Nephron (organoid): ENCODE results near the gene NFATC2IP.
"Not testable (repeated sequence)": the region's sequence is repeated elsewhere in the genome, so short reads cannot be mapped to it uniquely, and the experiment has no call there.

Experiments
- H3K27ac Mint-ChIP-seq, 3 experiments: 2 replicates each; pipeline ENCODE4 v1.8.0; 2020; ENCODE audit warnings: mixed read lengths in 3 of 3, mild to moderate bottlenecking in 2 of 3, moderate library complexity in 1 of 3
- H3K27me3 Mint-ChIP-seq: 2 replicates; pipeline ENCODE4 v1.8.0; 2021; ENCODE audit warnings: low read depth, mild to moderate bottlenecking, moderate library complexity, mixed read lengths
- H3K36me3 Mint-ChIP-seq: 2 replicates; pipeline ENCODE4 v1.8.0; 2020; ENCODE audit warnings: low read depth, mixed read lengths
- H3K4me1 Mint-ChIP-seq: 2 replicates; pipeline ENCODE4 v1.8.0; 2020; ENCODE audit warnings: mixed read lengths
- H3K4me3 Mint-ChIP-seq, 3 experiments: 2 replicates each; pipeline ENCODE4 v1.8.0; 2020; ENCODE audit warnings: mild to moderate bottlenecking in 3 of 3, mixed read lengths in 3 of 3, moderate library complexity in 2 of 3
- H3K9me3 Mint-ChIP-seq: 2 replicates; pipeline ENCODE4 v1.8.0; 2020; ENCODE audit warnings: mixed read lengths
- CTCF ChIP-seq, 3 experiments: fragments of 200-600 bp; sonication (generic); IDR thresholded peaks; one replicate each; pipeline ENCODE4 v1.5.0; 2021; ENCODE audit warnings: antibody characterized with exemption in 3 of 3; ENCODE audit not compliant: unreplicated experiment in 3 of 3

NFATC2IP gene

GRCh38 chr16:29000019-29000418 is 49.3 kb downstream of the NFATC2IP start:
- Mint-ChIP-seq H3K4me1 (no peaks in the 10 kb centered on the region), H3K4me3 (no peak overlapping the region), H3K36me3 (no peaks in the 10 kb centered on the region), H3K9me3 (no peaks in the 10 kb centered on the region), H3K27me3 (peaks cover 32% of the 10 kb centered on the region), H3K27ac (no peak overlapping the region)
- TF ChIP-seq CTCF (IDR thresholded peaks at IDR 0.05; ENCODE audit: unreplicated experiment in 3 of 3) = no peak

GRCh38 chr16:29004496-29005139 is 53.9 kb downstream of the NFATC2IP start:
- not testable (repeated sequence) for H3K9me3 Mint-ChIP-seq, H3K4me1 Mint-ChIP-seq

GRCh38 chr16:29007730-29008593 is 57.2 kb downstream of the NFATC2IP start:
- no peaks in the 10 kb centered on the region for H3K4me1 Mint-ChIP-seq
- peaks cover 21% of the 10 kb centered on the region for H3K27me3 Mint-ChIP-seq
- H3K27ac Mint-ChIP-seq = no peak overlapping the region
- no peak for TF ChIP-seq CTCF (IDR thresholded peaks at IDR 0.05; ENCODE audit: unreplicated experiment in 3 of 3)
- no peak overlapping the region for H3K4me3 Mint-ChIP-seq
- H3K9me3 Mint-ChIP-seq = no peaks in the 10 kb centered on the region
- H3K36me3 Mint-ChIP-seq = no peaks in the 10 kb centered on the region

More at GRCh38 chr16:29004496-29005139, 53.9 kb downstream of the NFATC2IP start:
- H3K27me3 Mint-ChIP-seq = peaks cover 20% of the 10 kb centered on the region
- not testable (repeated sequence) for H3K36me3 Mint-ChIP-seq, H3K4me3 Mint-ChIP-seq, H3K27ac Mint-ChIP-seq

GRCh38 chr16:29009050-29009837 is 58.5 kb downstream of the NFATC2IP start:
- H3K27me3 Mint-ChIP-seq = peaks cover 13% of the 10 kb centered on the region
- no peaks in the 10 kb centered on the region for H3K9me3 Mint-ChIP-seq
- no peaks in the 10 kb centered on the region for H3K36me3 Mint-ChIP-seq
- TF ChIP-seq CTCF (IDR thresholded peaks at IDR 0.05; ENCODE audit: unreplicated experiment in 3 of 3) = no peak
- H3K4me1 Mint-ChIP-seq = no peaks in the 10 kb centered on the region
- H3K4me3 Mint-ChIP-seq = no peak overlapping the region
- H3K27ac Mint-ChIP-seq = no peak overlapping the region

- no peaks in the 10 kb centered on the region for H3K36me3 Mint-ChIP-seq
- H3K27me3 Mint-ChIP-seq = peaks cover 8% of the 10 kb centered on the region
- no peak overlapping the region for H3K27ac Mint-ChIP-seq
- no peaks in the 10 kb centered on the region for H3K4me1 Mint-ChIP-seq
- no peak overlapping the region for H3K4me3 Mint-ChIP-seq
- TF ChIP-seq CTCF (IDR thresholded peaks at IDR 0.05; ENCODE audit: unreplicated experiment in 3 of 3) = no peak
- no peaks in the 10 kb centered on the region for H3K9me3 Mint-ChIP-seq
Observed at GRCh38 chr16:29009838-29010166, 59.1 kb downstream of the NFATC2IP start.

- Mint-ChIP-seq H3K9me3 (no peaks in the 10 kb centered on the region), H3K27ac (no peak overlapping the region), H3K36me3 (no peaks in the 10 kb centered on the region), H3K4me1 (no peaks in the 10 kb centered on the region), H3K4me3 (no peak overlapping the region), H3K27me3 (peaks cover 10% of the 10 kb centered on the region)
- TF ChIP-seq CTCF (IDR thresholded peaks at IDR 0.05; ENCODE audit: unreplicated experiment in 3 of 3) = no peak
Observed at GRCh38 chr16:29011112-29011511, 60.4 kb downstream of the NFATC2IP start.
